ENCODE measurements around the gene HMBS. TPM values are rescaled to one million over a fixed set of nuclear protein-coding genes. Genes with fewer than 3 reads are reported as not detected.

Gene HMBS
- total and polyA plus RNA-seq, 3 experiments from 2014 or later, result 21.8 to 38.4 (median 35.5) TPM

GRCh38 chr11:119103793-119104192, 19.1 kb downstream of the HMBS start:
- H3K36me3 Mint-ChIP-seq, result peaks cover 0 to 22% (median 3%) of the 10 kb centered on the region in 3 donors
- ChIA-PET CTCF (no interaction called here), POLR2A (no interaction called here)
- no peak for DNase-seq
- H3K27ac ChIP-seq (ENCODE audit: low read depth, low read length), result no peak overlapping the region
- no peaks in the 10 kb centered on the region for H3K36me3 ChIP-seq (ENCODE audit: insufficient read depth, low read length)
- peaks cover 45% of the 10 kb centered on the region for H3K4me1 ChIP-seq (ENCODE audit: insufficient read depth, low read length)
- no peaks in the 10 kb centered on the region for H3K27me3 Mint-ChIP-seq
- peak overlapping the region in 6 of 7 donors; percentile 49 to 91 (median 72) for H3K4me3 Mint-ChIP-seq
- peak overlapping the region in 6 of 8 donors; percentile 61 to 86 (median 78) for H3K27ac Mint-ChIP-seq
- peaks cover 48 to 65% (median 61%) of the 10 kb centered on the region in 3 donors for H3K4me1 Mint-ChIP-seq
- H3K4me3 ChIP-seq (ENCODE audit: low read length), result no peak overlapping the region
- H3K9me3 ChIP-seq (ENCODE audit: low read length), result no peaks in the 10 kb centered on the region
- no peaks in the 10 kb centered on the region for H3K27me3 ChIP-seq (ENCODE audit: insufficient read depth, low read length, poor library complexity, severe bottlenecking)
- H3K9me3 Mint-ChIP-seq, result no peaks in the 10 kb centered on the region

- no peaks in the 10 kb centered on the region for H3K27me3 Mint-ChIP-seq
- peaks cover 3 to 32% (median 6%) of the 10 kb centered on the region in 3 donors for H3K36me3 Mint-ChIP-seq
- Histone ChIP-seq H3K36me3 (ENCODE audit: insufficient read depth, low read length) (peaks cover 9% of the 10 kb centered on the region), H3K9me3 (ENCODE audit: low read length) (no peaks in the 10 kb centered on the region), H3K27me3 (ENCODE audit: insufficient read depth, low read length, poor library complexity, severe bottlenecking) (no peaks in the 10 kb centered on the region), H3K4me3 (ENCODE audit: low read length) (peak within 1 kb of the TSS; percentile 90), H3K4me1 (ENCODE audit: insufficient read depth, low read length) (peaks cover 46% of the 10 kb centered on the region), H3K27ac (ENCODE audit: low read depth, low read length) (peak within 1 kb of the TSS; percentile 82)
- POLR2A ChIA-PET, result interaction anchor here (0.6 to 2.8 kb wide), 9 partner anchors 8 to 122 kb away, joined by 3 to 22 read pairs (median 7); partner anchors contain the start of genes CBL, HINFP, HMBS and RPS25
- peak; percentile 83 to 90 (median 85) for DNase-seq
- peak within 1 kb of the TSS; percentile 79 to 93 (median 91) for H3K27ac Mint-ChIP-seq
- H3K9me3 Mint-ChIP-seq, result no peaks in the 10 kb centered on the region
- CTCF ChIA-PET, result interaction anchor here (0.7 to 1.4 kb wide), 8 partner anchors 11 to 217 kb away, joined by 3 to 9 read pairs (median 4); partner anchors contain the start of genes CBL, HINFP and VPS11
- H3K4me1 Mint-ChIP-seq, result peaks cover 46 to 60% (median 54%) of the 10 kb centered on the region in 3 donors
- H3K4me3 Mint-ChIP-seq, result peak within 1 kb of the TSS; percentile 88 to 98 (median 91)
Measured at GRCh38 chr11:119106564-119107537, 22.2 kb downstream of the HMBS start, which contains the start of gene C2CD2L. C2CD2L (plus strand) TSS chr11:119107344; CDS start chr11:119107742, 398 bp downstream.

- no peaks in the 10 kb centered on the region for H3K27me3 ChIP-seq (ENCODE audit: insufficient read depth, low read length, poor library complexity, severe bottlenecking)
- POLR2A ChIA-PET, result interaction anchor here (0.5 to 2.8 kb wide), 6 partner anchors 11 to 90 kb away, joined by 3 to 22 read pairs (median 8); partner anchors contain the start of genes HINFP, RPS25, TRAPPC4 and VPS11
- Mint-ChIP-seq H3K36me3 (peaks cover 5 to 32% (median 6%) of the 10 kb centered on the region in 3 donors), H3K4me1 (peaks cover 38 to 52% (median 47%) of the 10 kb centered on the region in 3 donors), H3K4me3 (peak overlapping the region; percentile 88 to 98 (median 91)), H3K9me3 (no peaks in the 10 kb centered on the region), H3K27me3 (no peaks in the 10 kb centered on the region), H3K27ac (peak overlapping the region; percentile 79 to 93 (median 90))
- peak overlapping the region; percentile 82 for H3K27ac ChIP-seq (ENCODE audit: low read depth, low read length)
- CTCF ChIA-PET, result interaction anchor here (0.7 to 1.2 kb wide), 4 partner anchors 30 to 98 kb away, joined by 3 to 4 read pairs (median 4); partner anchors contain the start of genes CBL and VPS11
- no peaks in the 10 kb centered on the region for H3K9me3 ChIP-seq (ENCODE audit: low read length)
- peaks cover 43% of the 10 kb centered on the region for H3K4me1 ChIP-seq (ENCODE audit: insufficient read depth, low read length)
- no peak for DNase-seq
- peaks cover 13% of the 10 kb centered on the region for H3K36me3 ChIP-seq (ENCODE audit: insufficient read depth, low read length)
- peak overlapping the region; percentile 90 for H3K4me3 ChIP-seq (ENCODE audit: low read length)
Measured at GRCh38 chr11:119107538-119108145, 23.0 kb downstream of the HMBS start.

GRCh38 chr11:119108146-119108856, 23.6 kb downstream of the HMBS start:
- H3K36me3 Mint-ChIP-seq, result peaks cover 5 to 39% (median 6%) of the 10 kb centered on the region in 3 donors
- Histone ChIP-seq H3K27me3 (ENCODE audit: insufficient read depth, low read length, poor library complexity, severe bottlenecking) (no peaks in the 10 kb centered on the region), H3K4me1 (ENCODE audit: insufficient read depth, low read length) (peaks cover 36% of the 10 kb centered on the region), H3K9me3 (ENCODE audit: low read length) (no peaks in the 10 kb centered on the region), H3K4me3 (ENCODE audit: low read length) (peak overlapping the region; percentile 90), H3K36me3 (ENCODE audit: insufficient read depth, low read length) (peaks cover 19% of the 10 kb centered on the region), H3K27ac (ENCODE audit: low read depth, low read length) (peak overlapping the region; percentile 82)
- no peaks in the 10 kb centered on the region for H3K9me3 Mint-ChIP-seq
- ChIA-PET POLR2A (interaction anchor here (0.5 to 2.8 kb wide), 5 partner anchors 10 to 40 kb away, joined by 3 to 22 read pairs (median 9); partner anchors contain the start of genes HINFP and VPS11), CTCF (interaction anchor here (1.0 to 1.8 kb wide), 3 partner anchors 14 to 104 kb away, joined by 3 to 5 read pairs (median 3); a partner anchor contains a TSS)
- H3K4me1 Mint-ChIP-seq, result peaks cover 38 to 48% (median 43%) of the 10 kb centered on the region in 3 donors
- H3K27me3 Mint-ChIP-seq, result no peaks in the 10 kb centered on the region
- peak overlapping the region; percentile 88 to 98 (median 91) for H3K4me3 Mint-ChIP-seq
- peak in 3 of 5 donors; percentile 30 to 58 (median 55) for DNase-seq
- H3K27ac Mint-ChIP-seq, result peak overlapping the region; percentile 79 to 93 (median 90)

- no peaks in the 10 kb centered on the region for H3K27me3 Mint-ChIP-seq
- Histone ChIP-seq H3K27ac (ENCODE audit: low read depth, low read length) (peak overlapping the region; percentile 82), H3K9me3 (ENCODE audit: low read length) (no peaks in the 10 kb centered on the region), H3K4me1 (ENCODE audit: insufficient read depth, low read length) (peaks cover 35% of the 10 kb centered on the region), H3K27me3 (ENCODE audit: insufficient read depth, low read length, poor library complexity, severe bottlenecking) (no peaks in the 10 kb centered on the region), H3K36me3 (ENCODE audit: insufficient read depth, low read length) (peaks cover 24% of the 10 kb centered on the region), H3K4me3 (ENCODE audit: low read length) (peak overlapping the region; percentile 90)
- ChIA-PET CTCF (interaction anchor here (0.7 to 1.8 kb wide), 4 partner anchors 13 to 103 kb away, joined by 3 to 5 read pairs (median 3); partner anchors contain the start of gene HINFP), POLR2A (interaction anchor here (1.1 to 2.8 kb wide), 3 partner anchors 12 to 41 kb away, joined by 3 to 21 read pairs (median 4); partner anchors contain the start of genes HINFP and VPS11)
- H3K36me3 Mint-ChIP-seq, result peaks cover 5 to 44% (median 6%) of the 10 kb centered on the region in 3 donors
- DNase-seq, result no peak
- peaks cover 36 to 43% (median 38%) of the 10 kb centered on the region in 3 donors for H3K4me1 Mint-ChIP-seq
- no peaks in the 10 kb centered on the region for H3K9me3 Mint-ChIP-seq
- peak overlapping the region; percentile 88 to 98 (median 91) for H3K4me3 Mint-ChIP-seq
- peak overlapping the region in 7 of 8 donors; percentile 79 to 93 (median 88) for H3K27ac Mint-ChIP-seq
Measured at GRCh38 chr11:119108857-119109221, 24.2 kb downstream of the HMBS start.

- Mint-ChIP-seq H3K4me3 (peak overlapping the region in 6 of 7 donors; percentile 90 to 98 (median 92)), H3K27ac (peak overlapping the region in 7 of 8 donors; percentile 37 to 92 (median 83)), H3K4me1 (peaks cover 35 to 38% (median 36%) of the 10 kb centered on the region in 3 donors), H3K36me3 (peaks cover 5 to 50% (median 9%) of the 10 kb centered on the region in 3 donors), H3K27me3 (no peaks in the 10 kb centered on the region), H3K9me3 (no peaks in the 10 kb centered on the region)
- Histone ChIP-seq H3K9me3 (ENCODE audit: low read length) (no peaks in the 10 kb centered on the region), H3K4me1 (ENCODE audit: insufficient read depth, low read length) (peaks cover 44% of the 10 kb centered on the region), H3K36me3 (ENCODE audit: insufficient read depth, low read length) (peaks cover 28% of the 10 kb centered on the region), H3K4me3 (ENCODE audit: low read length) (no peak overlapping the region), H3K27ac (ENCODE audit: low read depth, low read length) (no peak overlapping the region), H3K27me3 (ENCODE audit: insufficient read depth, low read length, poor library complexity, severe bottlenecking) (no peaks in the 10 kb centered on the region)
- ChIA-PET POLR2A (interaction anchor here (0.6 to 1.6 kb wide), 3 partner anchors 11 to 42 kb away, joined by 3 to 4 read pairs (median 4); partner anchors contain the start of genes HINFP and VPS11), CTCF (interaction anchor here (0.7 to 2.0 kb wide), 4 partner anchors 8 to 59 kb away, joined by 3 to 5 read pairs (median 4); partner anchors contain the start of genes DPAGT1 and HINFP)
- DNase-seq, result no peak
Measured at GRCh38 chr11:119109843-119110242, 25.2 kb downstream of the HMBS start.

Measured in CD8-positive, alpha-beta memory T cell (primary cell).